ENCODE measurements around the gene PPP5C.
"Not testable (repeated sequence)": the region's sequence is repeated elsewhere in the genome, so short reads cannot be mapped to it uniquely, and the experiment has no call there.

Gene PPP5C

GRCh38 chr19:46346821-46347571 lies at the start of gene PPP5C:
TSS of gene PPP5C (plus strand) at chr19:46347087. CDS start at chr19:46347097, 10 bp downstream.
- peak; percentile 90 for DNase-seq

- no peak for DNase-seq
Measured at GRCh38 chr19:46297700-46298478, 49.0 kb upstream of the PPP5C start.

GRCh38 chr19:46298479-46299003 lies 48.3 kb upstream of the PPP5C start:
- no peak for DNase-seq

GRCh38 chr19:46299004-46299509 lies 47.8 kb upstream of the PPP5C start:
- DNase-seq: peak; percentile 68

- no peak for DNase-seq
Measured at GRCh38 chr19:46299695-46300094, 47.2 kb upstream of the PPP5C start.

- no peak for DNase-seq
Measured at GRCh38 chr19:46303322-46303690, 43.6 kb upstream of the PPP5C start.

- no peak for DNase-seq
Measured at GRCh38 chr19:46303691-46304397, 43.0 kb upstream of the PPP5C start.

GRCh38 chr19:46306501-46306900 lies 40.4 kb upstream of the PPP5C start:
- no peak for DNase-seq

- no peak for DNase-seq
Measured at GRCh38 chr19:46308510-46308909, 38.4 kb upstream of the PPP5C start.

GRCh38 chr19:46309056-46309455 lies 37.8 kb upstream of the PPP5C start:
- DNase-seq: no peak

- DNase-seq: no peak
Measured at GRCh38 chr19:46311444-46311843, 35.4 kb upstream of the PPP5C start.

GRCh38 chr19:46313540-46314469 lies 33.1 kb upstream of the PPP5C start:
- not testable (repeated sequence) for DNase-seq

GRCh38 chr19:46317339-46317738 lies 29.5 kb upstream of the PPP5C start:
- no peak for DNase-seq

GRCh38 chr19:46319613-46320012 lies 27.3 kb upstream of the PPP5C start:
- no peak for DNase-seq

- no peak for DNase-seq
Measured at GRCh38 chr19:46320559-46320958, 26.3 kb upstream of the PPP5C start.

- no peak for DNase-seq
Measured at GRCh38 chr19:46321653-46322052, 25.2 kb upstream of the PPP5C start.

GRCh38 chr19:46323227-46323626 lies 23.7 kb upstream of the PPP5C start:
- not testable (repeated sequence) for DNase-seq

- DNase-seq: no peak
Measured at GRCh38 chr19:46324277-46324676, 22.6 kb upstream of the PPP5C start.

GRCh38 chr19:46326608-46327007 lies 20.3 kb upstream of the PPP5C start:
- DNase-seq: no peak

GRCh38 chr19:46328079-46328478 lies 18.8 kb upstream of the PPP5C start:
- DNase-seq: no peak

- no peak for DNase-seq
Measured at GRCh38 chr19:46330319-46330918, 16.5 kb upstream of the PPP5C start.

GRCh38 chr19:46337487-46337886 lies 9.4 kb upstream of the PPP5C start:
- no peak for DNase-seq

Data from NCI-H226 (cell line).